ENCODE data around the gene RAB44. TPM values are rescaled to one million over a fixed set of nuclear protein-coding genes. Genes with fewer than 3 reads are reported as not detected.

The RAB44 gene
- total and polyA plus RNA-seq, 2 of the 13 experiments (the other 11 are each of a cell fraction or from before 2014, with no cell fraction given): not detected

GRCh38 chr6:36744304-36744673 is 46.7 kb downstream of the RAB44 start (continued):
- TF ChIP-seq, protein P1, sequence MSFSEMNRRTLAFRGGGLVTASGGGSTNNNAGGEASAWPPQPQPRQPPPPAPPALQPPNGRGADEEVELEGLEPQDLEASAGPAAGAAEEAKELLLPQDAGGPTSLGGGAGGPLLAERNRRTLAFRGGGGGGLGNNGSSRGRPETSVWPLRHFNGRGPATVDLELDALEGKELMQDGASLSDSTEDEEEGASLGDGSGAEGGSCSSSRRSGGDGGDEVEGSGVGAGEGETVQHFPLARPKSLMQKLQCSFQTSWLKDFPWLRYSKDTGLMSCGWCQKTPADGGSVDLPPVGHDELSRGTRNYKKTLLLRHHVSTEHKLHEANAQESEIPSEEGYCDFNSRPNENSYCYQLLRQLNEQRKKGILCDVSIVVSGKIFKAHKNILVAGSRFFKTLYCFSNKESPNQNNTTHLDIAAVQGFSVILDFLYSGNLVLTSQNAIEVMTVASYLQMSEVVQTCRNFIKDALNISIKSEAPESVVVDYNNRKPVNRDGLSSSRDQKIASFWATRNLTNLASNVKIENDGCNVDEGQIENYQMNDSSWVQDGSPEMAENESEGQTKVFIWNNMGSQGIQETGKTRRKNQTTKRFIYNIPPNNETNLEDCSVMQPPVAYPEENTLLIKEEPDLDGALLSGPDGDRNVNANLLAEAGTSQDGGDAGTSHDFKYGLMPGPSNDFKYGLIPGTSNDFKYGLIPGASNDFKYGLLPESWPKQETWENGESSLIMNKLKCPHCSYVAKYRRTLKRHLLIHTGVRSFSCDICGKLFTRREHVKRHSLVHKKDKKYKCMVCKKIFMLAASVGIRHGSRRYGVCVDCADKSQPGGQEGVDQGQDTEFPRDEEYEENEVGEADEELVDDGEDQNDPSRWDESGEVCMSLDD (CRISPR knock-in tag; IDR thresholded peaks at IDR 0.05; ENCODE audit: borderline replicate concordance): no peak
- TF ChIP-seq PHB2 (IDR thresholded peaks at IDR 0.05; ENCODE audit: partially characterized antibody): no peak

DNA sequence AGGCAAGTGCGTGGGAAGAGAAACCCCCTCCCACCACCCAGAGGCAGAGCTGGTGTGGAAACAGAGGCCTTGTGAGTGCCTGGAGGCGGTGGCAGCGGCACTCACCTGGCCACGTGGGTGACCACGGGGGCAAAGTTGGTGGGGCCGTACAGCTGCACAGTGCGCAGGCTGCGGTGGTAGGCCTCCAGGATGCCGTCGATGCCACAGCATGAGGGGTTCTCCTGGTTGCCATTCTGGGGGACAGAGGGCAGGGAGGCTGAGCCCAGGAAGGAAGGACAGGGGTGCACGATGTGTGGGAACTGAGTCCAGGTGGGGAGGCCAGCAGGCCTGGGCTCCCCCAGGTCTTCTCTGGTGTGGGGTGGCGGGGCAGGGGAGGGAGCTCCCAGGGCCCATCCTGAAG is 47.7 kb downstream of the RAB44 start:
- H3K27me3 ChIP-seq (ENCODE audit: control insufficient read depth in 1 of 2, insufficient read depth in 2 of 2, low read length in 2 of 2): peaks cover 13 to 77% of the 10 kb centered on the region in 2 experiments; a peak in 4 of 5 replicates
- in situ Hi-C loops (cut with HindIII; ENCODE audit: extremely low pct_ligation_motif_present, low pct_unique_long_range_greater_than_20kb) (no loop called here), intact Hi-C loops (cut with micrococcal nuclease; ENCODE audit: unreplicated experiment) (no loop called here)
- no peaks in the 10 kb centered on the region for H3K36me3 ChIP-seq (replicated peaks in 1 of 2; ENCODE audit: control insufficient read depth in 1 of 2, insufficient read depth in 2 of 2, low read length in 2 of 2)
- H3K9ac ChIP-seq (ENCODE audit: insufficient read depth, low read depth, low read length): no peak overlapping the region
- DNase-seq (ENCODE audit: low spot score): no peak
- no peak for FAIRE-seq
- no peaks in the 10 kb centered on the region for H3K79me2 ChIP-seq (ENCODE audit: insufficient read depth, low read length)
- WGBS (ENCODE audit: low lambda C conversion rate): 53% methylated on average over 11 of the region's 12 CpGs
- ATAC-seq: no peak
- no peaks in the 10 kb centered on the region for H3K4me1 ChIP-seq (ENCODE audit: insufficient read depth, low read length)
- H3K27ac ChIP-seq (ENCODE audit: extremely low read length, insufficient read depth, low read length): no peak overlapping the region
- H3K9me3 ChIP-seq (ENCODE audit: low read length): no peaks in the 10 kb centered on the region
- ChIA-PET CTCF (ENCODE audit: low intra/inter-chr PET ratio, low total read pairs) (no interaction called here), POLR2A (no interaction called here)
- no TSS peak for BruUV-seq (replicated peaks)
- no peaks in the 10 kb centered on the region for H4K20me1 ChIP-seq (ENCODE audit: insufficient read depth, low read length)
- no peak overlapping the region for H3K4me2 ChIP-seq (ENCODE audit: low read depth, low read length)
- H3K4me3 ChIP-seq (replicated peaks in 1 of 3; ENCODE audit: insufficient read depth in 1 of 3, low read depth in 2 of 3, low read length in 3 of 3): no peak overlapping the region
- H2AFZ ChIP-seq (ENCODE audit: low read length): no peak overlapping the region
- TF ChIP-seq CSRNP2 (CRISPR knock-in tag; conservative IDR thresholded peaks at IDR 0.05; ENCODE audit: low read depth): no peak
- TF ChIP-seq, protein P2, sequence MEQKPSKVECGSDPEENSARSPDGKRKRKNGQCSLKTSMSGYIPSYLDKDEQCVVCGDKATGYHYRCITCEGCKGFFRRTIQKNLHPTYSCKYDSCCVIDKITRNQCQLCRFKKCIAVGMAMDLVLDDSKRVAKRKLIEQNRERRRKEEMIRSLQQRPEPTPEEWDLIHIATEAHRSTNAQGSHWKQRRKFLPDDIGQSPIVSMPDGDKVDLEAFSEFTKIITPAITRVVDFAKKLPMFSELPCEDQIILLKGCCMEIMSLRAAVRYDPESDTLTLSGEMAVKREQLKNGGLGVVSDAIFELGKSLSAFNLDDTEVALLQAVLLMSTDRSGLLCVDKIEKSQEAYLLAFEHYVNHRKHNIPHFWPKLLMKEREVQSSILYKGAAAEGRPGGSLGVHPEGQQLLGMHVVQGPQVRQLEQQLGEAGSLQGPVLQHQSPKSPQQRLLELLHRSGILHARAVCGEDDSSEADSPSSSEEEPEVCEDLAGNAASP (CRISPR knock-in tag; IDR thresholded peaks at IDR 0.05; ENCODE audit: borderline replicate concordance): no peak
- TF ChIP-seq CBX2 (IDR thresholded peaks at IDR 0.05; ENCODE audit: low read depth, low read length): no peak
- TF ChIP-seq CBX2 (CRISPR knock-in tag; IDR thresholded peaks at IDR 0.05; ENCODE audit: low read depth): no peak
- no peak for TF ChIP-seq SOX13 (IDR thresholded peaks at IDR 0.05)
- TF ChIP-seq SOX13 (CRISPR knock-in tag; conservative IDR thresholded peaks at IDR 0.05 in 1 of 2, IDR thresholded peaks at IDR 0.05 in 1 of 2): no peak
- TF ChIP-seq GFI1 (CRISPR knock-in tag; IDR thresholded peaks at IDR 0.05; ENCODE audit: borderline replicate concordance): no peak
- TF ChIP-seq ZNF550 (CRISPR knock-in tag; IDR thresholded peaks at IDR 0.05; ENCODE audit: borderline replicate concordance): no peak
- TF ChIP-seq, protein P3, sequence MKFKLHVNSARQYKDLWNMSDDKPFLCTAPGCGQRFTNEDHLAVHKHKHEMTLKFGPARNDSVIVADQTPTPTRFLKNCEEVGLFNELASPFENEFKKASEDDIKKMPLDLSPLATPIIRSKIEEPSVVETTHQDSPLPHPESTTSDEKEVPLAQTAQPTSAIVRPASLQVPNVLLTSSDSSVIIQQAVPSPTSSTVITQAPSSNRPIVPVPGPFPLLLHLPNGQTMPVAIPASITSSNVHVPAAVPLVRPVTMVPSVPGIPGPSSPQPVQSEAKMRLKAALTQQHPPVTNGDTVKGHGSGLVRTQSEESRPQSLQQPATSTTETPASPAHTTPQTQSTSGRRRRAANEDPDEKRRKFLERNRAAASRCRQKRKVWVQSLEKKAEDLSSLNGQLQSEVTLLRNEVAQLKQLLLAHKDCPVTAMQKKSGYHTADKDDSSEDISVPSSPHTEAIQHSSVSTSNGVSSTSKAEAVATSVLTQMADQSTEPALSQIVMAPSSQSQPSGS (CRISPR knock-in tag; IDR thresholded peaks at IDR 0.05): no peak
